Lower leg skin (tissue), 4 donors: ENCODE measurements around the gene EMP2. TPM values are rescaled to one million over a fixed set of nuclear protein-coding genes. Genes with fewer than 3 reads are reported as not detected.

ENCODE experiments used
- DNase-seq, 2 donors: peaks; one replicate each; pipeline ENCODE4 v3.0.0-alpha.2; 2019; ENCODE audit warnings: low spot score in 2 of 2
- H3K4me3 ChIP-seq: fragments of 200-600 bp; sonication (generic); 2 replicates; pipeline ENCODE4 v1.5.1; 2017; ENCODE audit warnings: mild to moderate bottlenecking, low read depth; ENCODE audit not compliant: poor library complexity, severe bottlenecking
- POLR2A ChIP-seq, 2 donors: fragments of 450-650 bp; IDR thresholded peaks; one replicate each; pipeline ENCODE4 v1.6.1; 2016 to 2017; ENCODE audit warnings: antibody characterized with exemption in 2 of 2, mild to moderate bottlenecking in 1 of 2, moderate library complexity in 1 of 2
- WGBS, 2 donors: methylation state at CpG; one replicate each; pipeline ENCODE4 v1.1.5; 2018; 5-methylcytosine and 5-hydroxymethylcytosine counted together
- intact Hi-C: fragments of 100-400 bp; cut with DNase I; formaldehyde crosslinking; loops from one replicate; pipeline ENCODE4 v1.15.0; 2023; ENCODE audit warnings: low total_unique reads
- total RNA-seq, 4 donors: library from RNA; depleted of rRNA; stranded (reverse); fragments of >200 nt; gene quantifications; one replicate each; pipeline ENCODE4 v1.1.0, GENCODE V29; 2016
- TF ChIP-seq, protein P1 (sequence below), 3 donors: fragments of 450-650 bp; IDR thresholded peaks; one replicate each; pipeline ENCODE4 v1.5.1; 2016; ENCODE audit warnings: antibody characterized with exemption in 3 of 3, mild to moderate bottlenecking in 3 of 3, moderate library complexity in 2 of 3

Gene EMP2
- total RNA-seq, 4 donors from 2014 or later, result 74.1 to 167 (median 104) TPM

DNA sequence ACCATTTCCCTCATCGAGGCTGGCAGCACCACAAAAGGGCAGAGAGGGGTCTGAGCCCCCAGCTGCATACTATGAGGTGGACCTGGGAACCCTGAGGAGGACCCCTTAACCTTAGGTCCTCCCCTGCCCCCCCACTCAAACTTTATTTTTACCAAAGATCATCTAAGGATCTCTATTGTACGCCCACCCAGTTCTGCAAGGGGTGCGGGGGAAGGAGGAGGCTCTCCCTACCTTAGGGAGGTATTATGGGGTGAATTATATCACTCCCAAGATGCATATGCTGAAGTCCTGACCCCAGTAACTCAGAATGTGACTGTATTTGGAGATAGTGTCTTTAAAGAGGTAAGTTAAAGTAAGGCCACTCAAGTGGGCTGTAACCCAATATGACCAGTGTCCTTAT, 26.8 kb upstream of the EMP2 start:
- no peak for DNase-seq
- intact Hi-C loops, result no loop called here
- no peak overlapping the region for H3K4me3 ChIP-seq
- TF ChIP-seq, protein P1, sequence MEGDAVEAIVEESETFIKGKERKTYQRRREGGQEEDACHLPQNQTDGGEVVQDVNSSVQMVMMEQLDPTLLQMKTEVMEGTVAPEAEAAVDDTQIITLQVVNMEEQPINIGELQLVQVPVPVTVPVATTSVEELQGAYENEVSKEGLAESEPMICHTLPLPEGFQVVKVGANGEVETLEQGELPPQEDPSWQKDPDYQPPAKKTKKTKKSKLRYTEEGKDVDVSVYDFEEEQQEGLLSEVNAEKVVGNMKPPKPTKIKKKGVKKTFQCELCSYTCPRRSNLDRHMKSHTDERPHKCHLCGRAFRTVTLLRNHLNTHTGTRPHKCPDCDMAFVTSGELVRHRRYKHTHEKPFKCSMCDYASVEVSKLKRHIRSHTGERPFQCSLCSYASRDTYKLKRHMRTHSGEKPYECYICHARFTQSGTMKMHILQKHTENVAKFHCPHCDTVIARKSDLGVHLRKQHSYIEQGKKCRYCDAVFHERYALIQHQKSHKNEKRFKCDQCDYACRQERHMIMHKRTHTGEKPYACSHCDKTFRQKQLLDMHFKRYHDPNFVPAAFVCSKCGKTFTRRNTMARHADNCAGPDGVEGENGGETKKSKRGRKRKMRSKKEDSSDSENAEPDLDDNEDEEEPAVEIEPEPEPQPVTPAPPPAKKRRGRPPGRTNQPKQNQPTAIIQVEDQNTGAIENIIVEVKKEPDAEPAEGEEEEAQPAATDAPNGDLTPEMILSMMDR (IDR thresholded peaks at IDR 0.05), result no peak
- no peak for TF ChIP-seq POLR2A (IDR thresholded peaks at IDR 0.05)
- WGBS, 2 donors, result 73 to 80% methylated on average over 3 of the region's 3 CpGs

DNA sequence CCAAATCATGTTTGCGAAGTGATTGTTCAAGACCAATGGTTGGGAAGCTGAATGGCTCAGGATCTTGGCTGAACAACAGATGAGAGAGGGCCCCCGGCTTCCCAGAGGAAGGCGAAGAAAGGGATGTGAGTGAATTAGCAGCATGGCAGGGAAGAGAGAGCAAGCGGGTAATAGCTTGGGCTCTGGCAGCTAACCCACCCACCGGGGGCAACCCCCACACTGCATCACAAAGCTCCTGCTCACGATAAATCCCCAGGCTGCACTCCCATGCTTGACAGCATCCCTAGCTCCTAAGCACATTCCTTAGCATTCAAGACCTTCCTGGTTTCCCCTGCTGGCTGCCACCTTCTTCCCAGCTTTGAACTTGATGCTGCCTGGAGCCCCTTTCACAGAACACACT, 26.2 kb upstream of the EMP2 start:
- H3K4me3 ChIP-seq, result no peak overlapping the region
- TF ChIP-seq, protein P1 (IDR thresholded peaks at IDR 0.05), result no peak
- intact Hi-C loops, result no loop called here
- no peak for DNase-seq
- 74 to 75% methylated on average over 6 of the region's 6 CpGs for WGBS, 2 donors

DNA sequence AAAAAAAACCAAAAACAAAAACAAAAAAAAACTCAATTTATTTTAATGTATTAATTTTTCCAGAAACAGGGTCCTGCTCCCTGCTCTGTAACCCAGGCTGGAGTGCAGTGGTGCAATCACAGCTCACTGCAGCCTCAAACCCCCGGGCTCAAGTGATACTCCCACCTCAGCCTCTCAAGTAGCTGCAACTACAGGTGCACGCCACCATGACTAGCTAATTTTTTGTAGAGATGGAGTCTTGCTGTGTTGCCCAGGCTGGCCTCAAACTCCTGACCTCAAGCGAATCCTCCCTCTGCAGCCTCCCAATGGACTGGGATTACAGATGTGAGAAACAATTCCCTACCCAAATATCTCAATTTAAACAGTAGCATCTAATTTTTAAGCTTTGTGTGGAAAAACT, 25.2 kb upstream of the EMP2 start:
- no peak for DNase-seq
- H3K4me3 ChIP-seq, result no peak overlapping the region
- intact Hi-C loops, result no loop called here
- TF ChIP-seq, protein P1 (IDR thresholded peaks at IDR 0.05), result no peak
- no peak for TF ChIP-seq POLR2A (IDR thresholded peaks at IDR 0.05)
- whole genome bisulfite sequencing, 2 donors, result 80 to 100% methylated on average over 3 of the region's 3 CpGs

DNA sequence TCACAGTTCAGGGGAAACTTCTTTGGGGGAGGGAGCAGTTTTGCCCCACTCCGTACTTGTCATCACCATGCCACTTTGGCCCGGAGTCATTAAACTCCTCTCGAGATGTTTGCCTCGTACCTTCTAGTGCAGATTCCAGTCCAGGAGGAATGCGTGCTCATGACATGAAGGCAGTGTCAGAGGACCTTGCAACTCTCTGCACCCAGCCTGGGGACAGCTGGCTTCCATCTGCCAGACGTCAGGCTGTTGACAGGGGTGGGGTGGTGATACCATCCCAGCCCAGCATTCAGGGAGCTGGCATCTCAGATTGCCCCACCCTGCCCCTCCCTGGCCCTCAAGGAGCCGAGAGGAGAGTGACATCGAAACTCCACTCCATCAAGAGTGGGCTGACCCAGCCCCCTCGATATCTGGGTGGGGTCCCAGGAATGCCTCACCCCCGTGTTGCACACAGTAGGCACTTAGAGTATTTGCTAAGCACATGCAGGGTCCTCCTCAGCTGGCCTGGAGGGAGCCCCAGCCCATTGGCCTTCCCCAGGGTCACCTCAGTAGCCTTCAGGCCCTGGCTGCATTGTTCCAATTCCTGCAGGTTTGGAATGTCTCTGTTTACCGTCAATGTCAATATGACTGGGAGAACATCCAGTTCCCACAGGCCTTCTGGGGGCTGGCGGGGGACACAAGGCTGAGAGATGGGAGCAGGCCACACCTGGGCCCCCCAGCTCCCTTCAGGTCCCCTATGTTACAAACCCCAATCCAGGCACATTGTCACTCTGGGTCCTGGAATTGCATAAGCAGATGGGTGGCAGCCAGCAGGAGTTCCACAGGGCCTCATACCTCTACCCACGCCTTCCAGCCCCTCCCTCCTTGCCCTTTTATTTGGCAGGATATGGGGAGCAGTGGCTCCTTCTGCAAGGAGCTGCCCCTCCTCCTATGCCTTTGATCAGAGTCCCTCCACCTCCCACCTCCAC, 21.3 kb upstream of the EMP2 start:
- no peak for DNase-seq
- TF ChIP-seq, protein P1 (IDR thresholded peaks at IDR 0.05), result no peak
- TF ChIP-seq POLR2A (IDR thresholded peaks at IDR 0.05), result no peak
- intact Hi-C loops, result no loop called here
- 45 to 52% methylated on average over 10 to 13 of the region's 13 CpGs for WGBS, 2 donors
- H3K4me3 ChIP-seq, result no peak overlapping the region

DNA sequence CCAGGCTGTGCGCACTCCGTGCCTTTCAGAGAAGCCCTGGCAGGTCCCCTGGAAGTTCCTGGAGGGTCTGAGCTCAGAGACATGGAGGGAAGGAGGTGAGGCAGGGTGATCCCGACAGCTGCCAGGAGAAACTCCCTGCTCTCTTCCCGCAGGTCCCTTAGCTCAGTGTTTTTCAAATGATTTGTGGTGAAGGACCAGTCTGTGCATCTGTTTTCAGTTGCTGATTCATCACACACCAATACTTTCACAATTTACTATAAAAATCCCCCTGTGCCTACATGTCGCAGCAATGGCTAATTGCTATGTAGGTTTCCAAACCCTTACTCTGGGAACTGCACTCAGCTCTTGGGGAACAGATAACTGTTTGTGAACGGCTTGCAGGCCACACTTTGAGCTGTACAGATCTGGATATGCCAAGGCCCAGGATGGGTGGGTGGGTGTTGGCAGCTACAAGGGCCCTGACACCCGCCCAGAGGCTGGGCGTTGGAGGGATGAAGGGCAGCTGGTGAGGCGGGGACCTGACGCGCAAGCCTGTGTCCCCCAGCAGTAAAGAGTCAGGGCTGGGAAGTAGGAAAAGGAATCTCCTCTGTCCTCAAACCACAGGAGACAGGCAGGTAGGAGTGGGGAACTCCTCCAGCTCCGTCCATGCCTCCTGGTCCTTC, 20.5 kb upstream of the EMP2 start:
- TF ChIP-seq POLR2A (IDR thresholded peaks at IDR 0.05), result no peak
- TF ChIP-seq, protein P1 (IDR thresholded peaks at IDR 0.05), result no peak
- no peak overlapping the region for H3K4me3 ChIP-seq
- DNase-seq, result no peak
- WGBS, 2 donors, result 43 to 44% methylated on average over 12 of the region's 12 CpGs
- intact Hi-C loops, result no loop called here
